Spleen (tissue), 11 donors: Measurements from ENCODE around the gene REG3G. TPM values are rescaled to one million over a fixed set of nuclear protein-coding genes. Genes with fewer than 3 reads are reported as not detected.

Experiments used
- DNase-seq: peaks from one replicate; pipeline ENCODE4 v3.0.0-alpha.2; 2020
- H3K27ac ChIP-seq, 8 donors: fragments of 200-600 bp; sonication (generic) in 7 of 8; 1 replicate in 4 of 8; 2 replicates in 4 of 8; pipeline versions ENCODE4 v1.5.0 to v1.8.0; 2016 to 2021; ENCODE audit warnings: inconsistent platforms in 4 of 8, mild to moderate bottlenecking in 4 of 8, moderate library complexity in 1 of 8
- H3K27me3 ChIP-seq, 7 donors: fragments of 200-600 bp; sonication (generic) in 6 of 7; replicated peaks in 1 of 7; 1 replicate in 4 of 7; 2 replicates in 3 of 7; pipeline versions ENCODE4 v1.5.0 to v1.8.0; 2016 to 2021; ENCODE audit warnings: inconsistent platforms in 3 of 7, mild to moderate bottlenecking in 1 of 7
- H3K36me3 ChIP-seq, 6 donors: fragments of 200-600 bp; sonication (generic) in 5 of 6; 1 replicate in 4 of 6; 2 replicates in 2 of 6; pipeline versions ENCODE4 v1.5.0 to v1.8.0; 2016 to 2021; ENCODE audit warnings: inconsistent platforms in 2 of 6
- H3K4me1 ChIP-seq, 6 donors: fragments of 200-600 bp; sonication (generic) in 5 of 6; 1 replicate in 3 of 6; 2 replicates in 3 of 6; pipeline versions ENCODE4 v1.5.0 to v1.8.0; 2016 to 2021; ENCODE audit warnings: inconsistent platforms in 3 of 6
- H3K4me3 ChIP-seq, 8 donors: fragments of 200-600 bp; sonication (generic) in 7 of 8; 1 replicate in 4 of 8; 2 replicates in 4 of 8; pipeline versions ENCODE4 v1.5.0 to v1.8.0; 2016 to 2021; ENCODE audit warnings: inconsistent platforms in 4 of 8, mild to moderate bottlenecking in 4 of 8, moderate library complexity in 2 of 8
- H3K9me3 ChIP-seq, 8 donors: fragments of 200-600 bp; sonication (generic) in 7 of 8; 1 replicate in 4 of 8; 2 replicates in 4 of 8; pipeline versions ENCODE4 v1.5.0 to v1.8.0; 2016 to 2021; ENCODE audit warnings: inconsistent platforms in 4 of 8
- CTCF ChIP-seq, 11 experiments: fragments of 200-600 bp in 7 of 11; fragments of 450-650 bp in 4 of 11; sonication (generic) in 4 of 11; IDR thresholded peaks in 8 of 11; conservative IDR thresholded peaks in 3 of 11; 1 replicate in 7 of 11; 2 replicates in 4 of 11; pipeline versions ENCODE4 v1.4.0 to v1.8.0; 2016 to 2021; ENCODE audit warnings: antibody characterized with exemption in 11 of 11, inconsistent platforms in 4 of 11, mild to moderate bottlenecking in 1 of 11
- POLR2A ChIP-seq, 3 donors: fragments of 450-650 bp; IDR thresholded peaks; one replicate each; pipeline ENCODE4 v1.5.1; 2017; ENCODE audit warnings: antibody characterized with exemption in 3 of 3, mild to moderate bottlenecking in 1 of 3
- POLR2AphosphoS5 ChIP-seq, 3 donors: sonication (generic); formaldehyde crosslinking; IDR thresholded peaks; one replicate each; pipeline ENCODE4 v1.5.1; 2017; ENCODE audit warnings: antibody characterized with exemption in 3 of 3
- WGBS, 5 donors: extraction: QIAGEN DNeasy Blood & Tissue Kit in 3 of 5; methylation state at CpG; one replicate each; pipeline versions ENCODE4 v1.1.5 to v1.1.7; 2013 to 2018; 5-methylcytosine and 5-hydroxymethylcytosine counted together
- intact Hi-C: fragments of 100-400 bp; cut with DNase I; formaldehyde crosslinking; loops from one replicate; pipeline ENCODE4 v1.15.0; 2023; ENCODE audit warnings: low total_unique reads
- polyA plus RNA-seq, 3 donors: library from polyadenylated mRNA; stranded (reverse); fragments of 200-250 nt; gene quantifications; one replicate each; pipeline ENCODE4 v1.2.1, GENCODE V29; 2013
- total RNA-seq, 7 donors: library from RNA; depleted of rRNA in 3 of 7; stranded (reverse); fragments of >200 nt in 3 of 7; fragmentation: NEBNext Ultra II Directional in 4 of 7; extraction: Animal tissue kit (Norgen Biotek cat#: 25700) in 4 of 7; gene quantifications; one replicate each; pipeline versions ENCODE4 v1.1.0 to v1.2.1, GENCODE V29; 2016 to 2021
- donor health status: healthy with polysubstance abuse.
- donor health status: DM: no; HTN: no; CAD: no; lungs with moderate emphysema.
- donor health status: DM: no; HTN: no; CAD: no.
- donor health status: Bipolar disorder and iron deficiency.
- donor health status: healthy.
- donor health status: DM: no; HTN: no; CAD: no.
- donor health status: DM: yes; HTN: yes; CAD: no.

REG3G gene
- total and polyA plus RNA-seq, 10 donors: 0.11 to 1.0 (median 0.56) TPM; not detected in 6

- peaks cover 0 to 11% (median 0%) of the 10 kb centered on the region in 8 donors for H3K9me3 ChIP-seq
- no peak for DNase-seq
- TF ChIP-seq CTCF (IDR thresholded peaks at IDR 0.05 in 8 of 11, conservative IDR thresholded peaks at IDR 0.05 in 3 of 11) (no peak), POLR2A (IDR thresholded peaks at IDR 0.05) (no peak), POLR2AphosphoS5 (IDR thresholded peaks at IDR 0.05) (no peak)
- H3K4me1 ChIP-seq: no peaks in the 10 kb centered on the region
- no peak overlapping the region for H3K27ac ChIP-seq
- no peaks in the 10 kb centered on the region for H3K27me3 ChIP-seq
- no peak overlapping the region for H3K4me3 ChIP-seq
- WGBS, 5 donors: 69 to 87% (median 74%) methylated on average over 2 of the region's 2 CpGs
- H3K36me3 ChIP-seq: no peaks in the 10 kb centered on the region
- intact Hi-C loops: no loop called here
Measured at GRCh38 chr2:79065201-79065600, 39.7 kb downstream of the REG3G start.

- intact Hi-C loops: no loop called here
- TF ChIP-seq POLR2A (IDR thresholded peaks at IDR 0.05) (no peak), CTCF (IDR thresholded peaks at IDR 0.05 in 8 of 11, conservative IDR thresholded peaks at IDR 0.05 in 3 of 11) (no peak), POLR2AphosphoS5 (IDR thresholded peaks at IDR 0.05) (no peak)
- H3K9me3 ChIP-seq: peaks cover 0 to 9% (median 0%) of the 10 kb centered on the region in 8 donors
- H3K4me1 ChIP-seq: no peaks in the 10 kb centered on the region
- no peak overlapping the region for H3K27ac ChIP-seq
- H3K36me3 ChIP-seq: no peaks in the 10 kb centered on the region
- H3K4me3 ChIP-seq: no peak overlapping the region
- DNase-seq: no peak
- WGBS, 5 donors: 47 to 88% (median 79%) methylated on average over 2 of the region's 2 CpGs
- H3K27me3 ChIP-seq: no peaks in the 10 kb centered on the region
Measured at GRCh38 chr2:79071078-79071477, 45.6 kb downstream of the REG3G start.

Other genes with a start within 250 kb of the REG3G start
- 1 to 10 TPM in 2 of 7 donors, under 1 TPM in 1, not detected in 4; 0.63 to 4.8 (median 3.4) TPM for gene REG1B, start 62.3 kb downstream of the REG3G start, total RNA-seq
- under 1 TPM; 0.39 to 0.83 (median 0.57) TPM for gene REG1B, start 62.3 kb downstream of the REG3G start, polyA plus RNA-seq
- gene REG1A, start 94.8 kb downstream of the REG3G start, total RNA-seq: 1 to 10 TPM in 3 of 7 donors, not detected in 4; 2.2 to 8.0 (median 7.2) TPM
- 1 to 10 TPM; 2.2 to 4.6 (median 2.9) TPM for gene REG1A, start 94.8 kb downstream of the REG3G start, polyA plus RNA-seq
- gene REG3A, start 134.1 kb downstream of the REG3G start, total RNA-seq: 10 to 100 TPM in 1 of 7 donors, 1 to 10 TPM in 2, not detected in 4; 3.2 to 11.2 (median 6.0) TPM
- under 1 TPM in 1 of 3 donors, not detected in 2; 0.93 TPM for gene REG3A, start 134.1 kb downstream of the REG3G start, polyA plus RNA-seq